Mammary epithelial cell (primary cell): ENCODE measurements around the gene SH3BP1.

ENCODE experiments used
- CTCF ChIP-seq, 2 donors: IDR thresholded peaks in 1 of 2; conservative IDR thresholded peaks in 1 of 2; 2 replicates each; pipeline ENCODE4 v1.5.1; 2011 to 2012; ENCODE audit warnings: inconsistent platforms in 2 of 2, low read length in 2 of 2, mild to moderate bottlenecking in 2 of 2, control low read depth in 1 of 2, low read depth in 1 of 2; ENCODE audit not compliant: insufficient read depth in 1 of 2; ENCODE audit errors: extremely low read depth in 1 of 2
- EZH2 ChIP-seq: IDR thresholded peaks from 2 replicates; pipeline ENCODE4 v1.6.1; 2012; ENCODE audit warnings: low read length, inconsistent platforms, borderline replicate concordance

- TF ChIP-seq CTCF (conservative IDR thresholded peaks at IDR 0.05 in 1 of 2, IDR thresholded peaks at IDR 0.05 in 1 of 2; ENCODE audit: extremely low read depth in 1 of 2, insufficient read depth in 1 of 2, low read depth in 1 of 2, low read length in 2 of 2) (no peak), EZH2 (no peak)
Observed at GRCh38 chr22:37672920-37673455, 33.5 kb downstream of the SH3BP1 start.
